GM19193 (cell line): ENCODE measurements around the gene BHLHE23.

Source experiments
- POLR2A ChIP-seq: IDR thresholded peaks from 4 replicates; pipeline ENCODE4 v1.6.1; 2011; ENCODE audit not compliant: insufficient read depth, insufficient read length; ENCODE audit errors: extremely low read depth

The BHLHE23 gene

GRCh38 chr20:62959101-62959971 is 47.4 kb downstream of the BHLHE23 start:
- no peak for TF ChIP-seq POLR2A

- no peak for TF ChIP-seq POLR2A
Measured at GRCh38 chr20:62958388-62959100, 48.2 kb downstream of the BHLHE23 start.

- no peak for TF ChIP-seq POLR2A
Measured at GRCh38 chr20:62957136-62958117, 49.3 kb downstream of the BHLHE23 start.

GRCh38 chr20:62956387-62957135 is 50.2 kb downstream of the BHLHE23 start:
- TF ChIP-seq POLR2A: no peak
